Stimulated activated CD4-positive, alpha-beta T cell treated with anti-CD3 and anti-CD28 coated beads, Interleukin-12 subunit alpha, Interleukin-12 subunit beta, amount 100 ng/mL, for 48 hours (primary cell): ENCODE measurements around the gene FUT9.

ENCODE experiments used
- DNase-seq, 3 donors: peaks; one replicate each; pipeline ENCODE4 v3.0.0-alpha.2; 2020; ENCODE audit warnings: low read depth in 2 of 3, low spot score in 1 of 3

Gene FUT9

DNA sequence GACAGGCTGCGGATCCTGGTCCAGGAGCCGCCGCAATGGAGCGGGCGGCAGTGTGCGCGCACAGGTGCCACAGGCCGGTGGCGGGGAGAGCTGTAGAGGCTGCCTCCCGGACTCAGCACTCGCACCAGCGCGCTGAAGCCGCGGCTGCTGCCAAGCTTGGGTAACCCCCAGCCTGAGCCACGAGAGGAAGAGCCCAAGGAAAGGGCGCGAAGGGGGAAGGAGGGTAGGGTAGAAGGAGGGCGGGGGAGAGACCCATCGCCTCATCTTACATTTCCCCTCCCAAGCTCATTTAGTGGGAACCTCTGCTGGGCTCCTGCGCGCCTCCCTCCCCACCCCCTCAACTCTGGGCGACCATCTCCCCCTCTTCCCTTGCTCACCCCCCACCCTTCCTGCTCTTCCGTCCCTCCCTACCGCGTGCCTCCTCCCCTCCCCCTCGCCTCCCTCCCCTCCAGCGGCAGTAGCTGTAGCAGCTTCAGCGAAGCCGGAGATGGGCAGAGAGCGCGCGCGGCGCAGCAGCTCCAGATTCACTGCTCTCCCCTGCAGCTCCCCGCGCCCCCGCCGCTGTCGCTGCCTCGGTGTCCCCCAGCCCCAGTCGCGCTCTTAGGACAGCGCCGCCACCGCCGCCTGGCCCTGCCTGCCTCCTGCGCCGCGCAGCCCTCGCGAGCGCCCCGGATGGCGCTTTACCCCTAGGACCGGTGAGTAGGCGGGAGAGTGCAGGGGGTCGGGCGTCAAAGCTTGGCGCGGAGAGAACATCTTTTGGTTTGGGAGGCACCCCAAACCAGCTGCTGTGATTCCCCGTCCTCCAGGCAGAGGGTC, at the start of gene FUT9:
Gene FUT9 (plus strand): TSS at position 457 of the 816 bp plus-strand sequence. CDS start 187,182 bp downstream, outside the sequence.
- no peak for DNase-seq

DNA sequence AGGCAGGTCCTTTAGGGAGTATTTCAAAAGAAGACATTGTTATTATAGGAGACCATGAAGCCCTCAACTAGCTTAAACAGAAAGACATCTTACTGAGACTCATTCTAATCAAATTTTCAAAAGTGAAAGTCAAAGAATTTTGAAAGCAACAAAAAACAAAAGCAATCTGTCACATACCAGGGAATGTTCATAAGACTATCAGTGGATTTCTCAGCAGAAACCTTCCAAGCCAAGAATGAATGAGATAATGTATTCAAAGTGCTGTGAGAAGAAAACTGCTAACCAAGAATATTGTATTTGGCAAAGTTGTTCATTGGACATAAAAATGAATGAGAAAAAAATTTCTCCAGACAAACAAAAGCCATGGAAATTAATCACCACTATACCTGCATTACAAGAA, 48.2 kb upstream of the FUT9 start:
- DNase-seq = no peak

DNA sequence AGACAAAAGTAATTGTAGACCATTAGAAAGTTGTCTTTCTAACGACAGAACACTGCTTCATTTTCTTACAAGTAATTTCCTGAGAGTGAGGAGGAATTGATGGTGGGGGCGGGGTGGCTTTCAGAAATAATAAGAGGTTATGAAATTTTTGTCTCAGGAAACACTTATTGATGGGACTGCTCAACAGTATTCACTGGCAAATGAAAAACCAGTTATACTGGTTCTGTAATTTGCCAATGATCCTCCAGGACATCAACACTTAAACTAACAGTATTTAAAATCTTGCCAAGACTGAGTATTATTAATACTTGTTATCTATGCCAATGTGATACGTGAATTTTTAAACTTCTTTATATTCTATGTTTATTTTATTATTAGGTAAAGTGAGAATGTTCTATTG, 41.8 kb upstream of the FUT9 start:
- no peak for DNase-seq

DNA sequence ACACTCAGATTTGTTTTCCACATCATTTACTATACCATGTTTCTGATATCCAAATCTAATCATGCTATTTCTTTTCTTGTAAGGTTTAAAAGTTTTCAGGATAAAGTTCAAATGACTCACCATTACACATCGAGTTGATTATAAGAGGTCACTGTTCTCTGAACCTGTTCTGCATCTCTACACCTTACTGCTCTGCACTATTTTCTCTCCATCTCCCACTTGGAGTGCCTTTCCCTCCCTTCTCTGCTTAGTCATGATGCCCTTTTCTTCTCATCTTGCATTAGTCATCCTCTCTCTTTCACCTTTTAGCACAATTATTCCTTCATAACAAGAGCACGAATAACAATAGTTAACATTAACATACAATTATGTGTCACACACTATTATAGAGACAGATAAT, 37.5 kb upstream of the FUT9 start:
- no peak for DNase-seq

DNA sequence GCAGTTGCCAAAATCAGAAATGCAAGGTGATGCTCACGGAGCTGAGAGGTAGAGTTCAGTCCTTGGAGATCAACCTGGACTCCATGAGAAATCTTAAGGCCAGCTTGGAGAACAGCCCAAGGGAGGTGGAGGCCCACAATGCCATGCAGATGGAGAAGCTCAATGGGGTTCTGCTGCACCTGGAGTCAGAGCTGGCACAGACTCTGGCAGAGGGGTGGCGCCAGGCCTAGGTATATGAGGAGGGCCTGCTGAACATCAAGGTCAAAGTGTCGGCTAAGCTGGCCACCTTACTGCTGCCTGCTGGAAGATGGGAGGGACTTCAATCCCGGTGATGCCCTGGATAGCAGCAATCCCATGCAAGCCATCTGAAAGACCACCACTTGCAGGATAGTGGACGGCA, 23.9 kb upstream of the FUT9 start:
- DNase-seq = no peak

DNA sequence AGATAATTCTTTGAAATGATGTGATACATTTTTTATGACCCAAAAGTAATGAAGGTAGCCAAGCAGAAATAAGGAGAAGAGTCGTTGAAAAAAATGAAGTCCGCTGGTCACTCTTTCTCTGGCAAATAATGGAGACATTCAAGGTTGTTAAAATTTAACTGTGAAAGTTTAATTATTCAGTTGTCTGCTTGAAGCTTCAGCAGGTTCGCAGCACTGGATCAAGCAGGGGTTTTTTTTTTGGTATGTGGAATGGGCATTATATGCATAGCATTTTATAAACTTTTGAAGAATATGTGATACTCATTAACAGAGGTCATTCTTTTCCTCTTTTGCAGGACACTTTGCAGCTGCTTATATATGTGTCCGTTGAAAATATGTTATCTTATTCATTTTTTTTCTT, 21.6 kb upstream of the FUT9 start:
- DNase-seq = no peak

DNA sequence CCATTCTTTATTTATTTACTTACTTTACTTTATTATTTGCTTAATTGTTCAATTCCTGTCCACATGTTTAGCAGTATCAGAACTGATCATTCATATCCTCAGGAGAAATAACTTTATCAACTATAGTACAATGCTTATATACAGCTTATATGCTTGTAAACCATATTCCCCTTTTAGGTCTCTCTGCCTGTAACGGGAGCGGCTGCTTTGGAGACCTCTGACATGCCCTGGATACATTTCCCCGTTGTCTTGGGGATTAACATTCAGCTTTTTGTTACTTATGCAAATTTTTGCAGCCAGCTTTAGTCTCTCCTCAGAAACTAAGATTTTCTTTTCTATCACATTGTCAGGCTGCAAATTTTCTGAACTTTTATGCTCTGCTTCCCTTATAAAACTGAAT, 17.6 kb upstream of the FUT9 start:
- DNase-seq = no peak

DNA sequence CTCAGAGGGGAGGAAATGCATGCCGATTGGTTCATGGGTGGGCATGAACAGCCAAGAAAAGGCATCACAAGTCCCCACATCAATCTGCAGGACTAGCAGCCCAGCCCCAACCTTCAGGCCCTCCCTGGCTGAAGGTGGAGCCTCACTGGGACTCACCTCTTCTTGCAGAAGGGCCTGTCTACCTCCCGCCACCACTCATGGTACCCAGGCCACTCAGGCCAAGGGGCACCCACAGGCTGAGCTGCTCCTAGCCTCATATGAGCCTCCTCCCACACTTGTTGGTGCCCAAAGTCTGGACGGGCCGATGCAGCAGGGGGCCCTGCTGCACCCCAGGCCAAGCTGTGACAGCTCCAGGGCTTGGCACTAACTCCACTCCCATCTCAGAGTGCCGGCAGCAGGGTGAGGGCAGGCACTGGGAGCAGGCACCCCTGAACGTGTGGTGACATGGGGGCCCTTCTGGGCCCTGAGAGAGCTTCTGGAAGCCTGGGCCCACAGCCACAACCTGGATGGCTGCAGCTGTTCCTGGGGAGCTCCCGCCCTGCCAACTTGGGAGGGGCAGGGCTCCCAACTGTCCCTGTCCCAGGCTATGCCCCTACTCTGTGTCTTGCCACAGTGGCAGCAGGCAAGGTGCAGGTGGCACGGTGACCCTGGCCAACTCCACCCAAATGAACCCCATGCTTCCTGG, 13.7 kb upstream of the FUT9 start:
- DNase-seq = no peak

DNA sequence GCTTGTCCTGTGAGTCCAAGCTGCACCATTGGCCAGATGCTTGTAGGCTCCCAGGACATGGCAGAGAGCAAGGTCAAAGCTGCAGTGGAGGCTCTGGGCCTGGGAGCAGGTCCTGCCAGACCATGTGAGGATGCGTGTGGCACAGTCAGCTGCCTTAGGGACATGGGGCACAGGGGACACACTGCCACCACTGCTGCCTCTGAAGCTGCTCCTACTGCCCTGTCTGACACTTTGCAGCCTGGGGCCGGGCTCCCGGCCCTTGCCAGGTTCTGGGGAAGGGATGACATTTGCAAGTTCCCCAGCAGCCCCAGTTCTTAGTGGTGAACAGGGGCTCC, 13.2 kb upstream of the FUT9 start:
- DNase-seq = no peak

DNA sequence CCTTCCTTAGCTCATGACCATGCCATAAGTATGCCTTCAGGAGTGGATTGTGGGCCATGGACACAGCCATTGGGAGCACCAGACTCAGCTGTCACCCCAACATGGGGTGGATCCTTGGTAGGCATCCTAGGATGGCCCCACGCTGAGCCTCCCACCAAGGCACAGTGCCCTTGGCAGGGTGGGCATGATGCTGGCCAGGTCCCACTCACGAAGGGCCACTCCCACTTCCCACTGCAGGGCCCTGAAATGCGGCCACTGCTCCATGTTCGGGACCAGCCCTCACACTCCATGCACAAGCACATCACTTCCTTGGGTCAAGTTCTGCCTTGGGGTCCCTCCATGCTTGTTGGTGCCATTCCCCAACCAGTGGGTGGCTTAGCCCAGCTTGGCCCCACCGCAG, 12.9 kb upstream of the FUT9 start:
- DNase-seq = no peak

DNA sequence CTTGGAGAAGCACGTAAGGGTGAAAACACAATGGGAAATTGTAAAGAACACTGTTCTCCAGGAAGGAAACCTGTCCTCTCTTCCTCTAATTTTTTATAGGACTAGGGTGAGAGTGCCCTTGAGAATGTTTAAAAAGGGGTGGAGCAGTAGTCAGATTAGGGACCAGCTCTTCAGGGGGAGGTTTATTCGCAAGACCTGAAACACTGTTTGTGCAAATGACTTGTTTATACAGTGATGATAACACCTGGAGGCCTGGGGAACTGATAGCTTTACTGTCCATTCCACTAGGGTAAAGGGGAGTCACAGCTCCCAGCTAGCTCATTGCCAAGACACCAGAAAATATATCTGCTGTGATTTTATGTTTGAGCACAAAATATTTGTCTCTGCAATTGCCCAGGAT, 8.1 kb upstream of the FUT9 start:
- DNase-seq = no peak

DNA sequence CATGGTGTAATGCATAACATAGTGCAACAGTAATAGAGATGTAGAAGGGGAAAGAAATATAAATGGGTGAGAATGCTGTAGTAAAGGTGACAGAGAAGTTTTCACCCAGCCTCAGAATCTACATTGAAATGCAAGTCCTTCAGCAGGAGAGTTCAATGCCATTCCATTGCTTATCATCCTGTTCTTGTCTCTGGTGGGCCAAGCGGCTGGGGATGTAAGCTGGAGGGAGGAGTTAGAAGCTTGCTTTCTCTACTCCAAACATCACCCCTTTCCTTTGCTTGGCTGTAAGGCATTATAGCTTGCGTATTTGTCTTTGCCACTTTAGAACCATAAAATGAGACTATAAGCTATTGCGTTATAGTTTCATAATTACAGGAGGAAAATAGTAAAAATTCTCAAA, 2.2 kb upstream of the FUT9 start:
- no peak for DNase-seq

DNA sequence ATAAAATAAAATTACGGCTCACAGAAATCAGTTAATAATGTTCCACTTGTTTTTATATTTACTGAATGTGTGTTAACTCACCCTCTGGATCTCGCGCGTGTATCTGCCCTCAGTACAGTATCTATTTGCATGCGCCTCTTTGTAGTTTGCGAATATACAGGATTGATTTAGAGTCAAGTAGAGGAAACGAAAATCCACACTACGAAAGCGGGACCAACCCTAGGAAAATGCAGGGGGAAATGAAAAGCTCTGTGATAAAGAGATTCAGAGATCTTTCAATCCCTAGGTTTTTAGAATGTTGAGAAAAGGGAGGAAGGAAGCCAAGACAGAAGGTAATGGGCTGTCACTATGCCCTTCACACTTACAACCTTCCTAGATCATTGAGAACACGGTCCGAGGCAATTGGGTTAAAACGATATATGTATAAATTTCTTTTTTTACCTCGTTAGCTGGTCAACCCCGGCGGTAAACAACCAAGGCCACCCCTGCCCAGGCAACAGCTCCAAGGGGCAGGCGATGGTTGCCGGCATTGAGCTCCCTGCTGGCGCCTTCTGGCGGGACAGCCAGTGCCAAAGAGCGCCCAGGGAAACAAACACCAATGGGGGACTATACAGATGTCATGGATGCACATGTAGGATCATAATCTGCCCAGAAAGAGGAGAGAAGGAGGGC, 792 bp upstream of the FUT9 start:
- no peak for DNase-seq

DNA sequence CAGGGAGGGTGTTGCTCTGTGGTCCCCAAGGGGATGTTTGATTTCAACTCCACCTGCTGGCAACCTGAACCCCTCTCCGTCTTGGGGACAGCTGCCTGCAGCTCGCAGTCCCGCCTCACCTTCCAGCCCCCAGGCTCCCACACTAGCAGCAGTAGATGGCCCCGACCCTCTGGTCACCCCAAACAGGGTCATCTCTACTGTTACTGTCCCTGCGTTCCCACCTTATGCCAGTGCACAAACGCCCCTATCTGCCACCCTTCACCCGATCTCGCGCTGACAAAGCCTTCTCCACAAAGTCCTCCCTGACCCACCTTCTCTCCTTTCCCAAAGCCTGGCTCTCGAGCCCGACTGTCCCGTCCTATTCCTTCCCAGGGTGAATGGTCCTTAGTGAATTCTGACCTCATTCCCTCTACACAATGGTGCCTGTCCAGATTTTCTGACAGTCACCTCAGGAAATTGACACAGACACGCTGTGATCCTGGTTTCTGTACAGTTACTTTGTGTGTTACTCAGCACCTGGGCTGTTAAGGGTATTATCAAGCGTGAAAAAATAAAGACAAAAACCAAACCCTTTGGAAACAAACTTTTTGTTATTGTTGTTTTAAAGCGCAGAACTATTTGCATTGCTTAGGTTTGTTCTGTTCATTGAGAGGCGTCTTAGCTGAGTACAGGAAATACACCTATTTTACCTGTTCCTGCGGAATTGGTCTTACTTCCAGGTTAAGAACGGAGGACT, 728 bp downstream of the FUT9 start:
- DNase-seq = no peak

DNA sequence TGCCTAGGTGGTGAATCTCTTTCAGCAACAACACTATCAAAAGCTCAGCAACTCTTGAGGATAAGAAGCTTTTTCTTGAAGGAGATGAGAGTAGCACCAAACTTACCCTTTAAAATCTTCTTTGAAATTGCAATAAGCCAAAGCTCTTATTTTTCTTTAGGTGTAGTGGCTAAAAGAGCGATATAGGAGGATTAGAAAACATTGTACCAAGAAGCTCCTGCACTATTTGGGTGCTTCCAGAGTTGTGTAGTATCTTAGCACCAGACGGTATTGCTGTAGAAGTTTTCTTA, 1.2 kb downstream of the FUT9 start:
- DNase-seq = no peak

DNA sequence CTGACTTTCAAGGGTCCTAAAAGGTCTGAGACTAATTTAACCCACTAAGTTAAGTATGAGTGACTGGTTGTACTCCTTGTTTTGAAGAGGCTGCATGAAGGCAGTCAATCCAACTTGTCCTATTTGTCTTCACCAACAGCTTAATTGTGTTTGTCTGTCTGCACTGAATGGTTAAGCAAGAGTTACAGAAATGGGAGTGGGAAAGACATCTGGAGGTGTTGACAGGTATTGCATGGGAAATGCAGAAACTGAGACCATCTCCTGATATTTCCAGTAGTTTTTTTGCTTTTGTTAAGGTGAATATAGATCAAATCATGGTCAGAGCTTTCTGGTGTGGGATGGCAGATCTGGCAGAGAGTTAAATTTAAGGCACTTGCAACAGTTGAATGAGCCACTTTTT, 6.5 kb downstream of the FUT9 start:
- no peak for DNase-seq

DNA sequence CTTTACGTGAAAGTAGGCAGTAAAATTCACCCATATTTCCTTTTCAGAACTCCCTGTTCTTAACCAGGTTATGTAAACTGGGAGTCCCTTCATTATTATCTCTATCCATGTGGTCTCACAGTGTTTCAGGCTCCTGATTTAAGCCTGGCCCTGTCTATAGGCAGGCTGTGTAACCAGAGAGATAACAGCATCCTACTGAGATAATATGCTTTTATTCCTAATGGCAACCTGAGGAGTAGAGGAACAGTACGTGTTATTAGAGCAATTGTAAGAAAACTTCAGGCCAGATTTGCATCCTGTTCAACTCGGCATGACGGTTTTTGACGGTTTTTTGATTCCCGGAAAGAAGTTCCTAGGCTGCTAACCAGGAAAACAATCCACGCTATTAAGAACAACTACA, 16.9 kb downstream of the FUT9 start:
- no peak for DNase-seq

DNA sequence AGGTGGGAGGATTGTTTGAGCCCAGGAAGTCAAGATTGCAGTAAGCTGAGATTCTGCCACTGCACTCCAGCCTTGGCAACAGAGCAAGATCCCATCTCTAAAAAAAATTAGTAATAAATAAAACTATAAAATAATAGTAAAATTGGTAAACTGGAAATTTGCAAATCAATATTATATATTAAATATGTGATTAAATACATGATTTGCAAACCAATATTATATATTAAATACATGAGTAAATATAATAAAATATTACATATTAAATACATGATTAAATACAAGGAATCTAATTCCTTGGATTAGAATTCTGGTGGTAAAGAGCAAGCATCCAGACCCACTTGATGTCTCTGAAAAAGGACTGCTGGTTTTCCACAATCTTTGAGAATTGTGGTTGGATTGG, 35.8 kb downstream of the FUT9 start:
- DNase-seq = no peak

DNA sequence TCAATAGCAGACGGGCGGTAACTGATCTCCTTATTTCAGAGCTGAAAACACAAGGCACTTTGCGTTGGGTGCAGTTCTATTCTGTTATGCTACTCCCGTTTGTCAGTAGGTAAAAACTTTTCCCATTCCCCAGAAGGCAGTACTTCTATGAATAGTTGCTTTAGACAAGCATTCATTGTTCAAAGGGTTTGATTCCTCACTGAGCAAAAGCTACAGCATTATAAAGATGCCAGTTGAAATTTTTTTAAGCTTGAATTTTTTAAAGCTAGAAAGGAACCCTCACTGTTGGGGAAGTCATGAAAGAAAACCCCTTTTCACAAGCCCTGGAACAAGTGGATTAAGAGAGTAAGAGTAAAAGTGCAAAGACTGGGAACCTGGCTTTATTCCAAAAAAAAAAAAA, 42.3 kb downstream of the FUT9 start:
- DNase-seq = no peak

DNA sequence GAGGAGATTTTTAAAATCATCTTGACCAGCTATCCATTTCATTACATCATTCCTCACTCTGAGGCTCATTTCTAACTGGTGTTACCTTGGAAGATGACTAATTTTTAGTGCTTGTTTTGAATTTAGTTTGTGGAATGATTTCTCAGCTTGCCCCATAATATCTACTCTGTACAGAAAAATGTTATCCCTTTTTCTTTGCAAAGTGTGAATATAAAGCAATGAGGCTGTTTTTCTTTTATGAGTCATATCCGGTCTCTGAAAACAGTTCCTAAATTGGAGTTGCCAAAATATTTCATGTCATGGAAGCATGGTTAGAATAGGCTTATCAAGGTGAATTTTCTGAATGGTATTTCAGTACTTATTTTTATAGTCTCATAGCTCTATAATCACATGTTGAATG, 43.8 kb downstream of the FUT9 start:
- no peak for DNase-seq

DNA sequence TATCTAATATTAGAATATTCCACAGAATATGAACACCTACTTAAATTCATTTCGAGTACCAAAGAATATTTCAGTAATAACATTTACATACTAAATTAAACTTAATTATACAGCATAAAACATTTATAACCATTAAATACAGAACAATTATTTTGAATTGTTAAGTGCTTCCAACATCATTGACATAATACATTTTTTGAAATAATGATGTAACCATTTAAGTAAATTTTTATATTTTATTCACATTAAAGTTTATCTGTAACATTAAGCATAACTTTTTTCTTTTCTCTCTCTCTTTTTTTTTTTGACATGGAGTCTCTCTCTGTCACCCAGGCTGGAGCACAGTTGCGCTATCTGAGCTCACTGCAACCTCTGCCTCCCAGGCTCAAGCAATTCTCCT, 44.5 kb downstream of the FUT9 start:
- DNase-seq = no peak

DNA sequence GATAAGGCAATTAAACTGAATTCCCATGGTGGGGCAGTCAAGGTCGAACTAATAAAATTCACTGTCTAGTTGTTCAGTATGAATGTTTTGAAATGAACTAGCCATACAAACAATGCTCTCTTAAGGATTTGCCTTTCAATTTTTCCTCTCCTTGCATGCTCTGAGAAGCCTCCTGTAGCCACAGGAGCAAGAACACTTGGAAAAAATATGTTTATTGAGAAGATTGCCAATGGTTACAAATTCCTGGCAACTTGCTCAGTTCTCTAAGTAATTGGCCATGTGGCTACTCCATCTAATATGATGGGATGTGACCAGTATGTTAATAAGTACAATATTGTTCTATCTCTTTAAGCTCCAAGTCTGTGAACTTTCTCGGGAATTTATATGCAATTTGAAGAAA, 49.4 kb downstream of the FUT9 start:
- no peak for DNase-seq
